ENCODE results near the gene SERPINB10.

The SERPINB10 gene

GRCh38 chr18:63907664-63908063 lies at the start of gene SERPINB10:
Gene SERPINB10, plus strand, starts transcription at chr18:63907958. Its CDS starts 7,553 bp downstream, at chr18:63915511.
- DNase-seq (ENCODE audit: low read depth in 1 of 2, low spot score in 1 of 2) = no peak

GRCh38 chr18:63858456-63858855 lies 49.3 kb upstream of the SERPINB10 start:
- DNase-seq (ENCODE audit: low read depth in 1 of 2, low spot score in 1 of 2) = no peak

- no peak for DNase-seq (ENCODE audit: low read depth in 1 of 2, low spot score in 1 of 2)
These were observed 47.8 kb upstream of the SERPINB10 start for GRCh38 chr18:63859781-63860475.

- DNase-seq (ENCODE audit: low read depth in 1 of 2, low spot score in 1 of 2) = no peak
These were observed 47.2 kb upstream of the SERPINB10 start for GRCh38 chr18:63860531-63860930.

- no peak for DNase-seq (ENCODE audit: low read depth in 1 of 2, low spot score in 1 of 2)
These were observed 40.2 kb upstream of the SERPINB10 start for GRCh38 chr18:63867368-63868125.

- DNase-seq (ENCODE audit: low read depth in 1 of 2, low spot score in 1 of 2) = no peak
These were observed 39.2 kb upstream of the SERPINB10 start for GRCh38 chr18:63868546-63868945.

GRCh38 chr18:63869374-63869773 lies 38.4 kb upstream of the SERPINB10 start:
- DNase-seq (ENCODE audit: low read depth in 1 of 2, low spot score in 1 of 2) = no peak

GRCh38 chr18:63869851-63870250 lies 37.9 kb upstream of the SERPINB10 start:
- no peak for DNase-seq (ENCODE audit: low read depth in 1 of 2, low spot score in 1 of 2)

- DNase-seq (ENCODE audit: low read depth in 1 of 2, low spot score in 1 of 2) = no peak
These were observed 35.9 kb upstream of the SERPINB10 start for GRCh38 chr18:63871836-63872235.

- no peak for DNase-seq (ENCODE audit: low read depth in 1 of 2, low spot score in 1 of 2)
These were observed 35.2 kb upstream of the SERPINB10 start for GRCh38 chr18:63872586-63872985.

GRCh38 chr18:63878343-63878742 lies 29.4 kb upstream of the SERPINB10 start:
- no peak for DNase-seq (ENCODE audit: low read depth in 1 of 2, low spot score in 1 of 2)

GRCh38 chr18:63878925-63879324 lies 28.8 kb upstream of the SERPINB10 start:
- no peak for DNase-seq (ENCODE audit: low read depth in 1 of 2, low spot score in 1 of 2)

GRCh38 chr18:63879709-63880108 lies 28.0 kb upstream of the SERPINB10 start:
- no peak for DNase-seq (ENCODE audit: low read depth in 1 of 2, low spot score in 1 of 2)

- no peak for DNase-seq (ENCODE audit: low read depth in 1 of 2, low spot score in 1 of 2)
These were observed 25.9 kb upstream of the SERPINB10 start for GRCh38 chr18:63881851-63882250.

- no peak for DNase-seq (ENCODE audit: low read depth in 1 of 2, low spot score in 1 of 2)
These were observed 25.2 kb upstream of the SERPINB10 start for GRCh38 chr18:63882333-63883141.

- no peak for DNase-seq (ENCODE audit: low read depth in 1 of 2, low spot score in 1 of 2)
These were observed 24.1 kb upstream of the SERPINB10 start for GRCh38 chr18:63883617-63884016.

- no peak for DNase-seq (ENCODE audit: low read depth in 1 of 2, low spot score in 1 of 2)
These were observed 20.3 kb upstream of the SERPINB10 start, which contains the start of gene SERPINB2 for GRCh38 chr18:63887424-63887823. Gene SERPINB2, plus strand, starts transcription at chr18:63887705. Its CDS starts 3,740 bp downstream, at chr18:63891445.

- DNase-seq (ENCODE audit: low read depth in 1 of 2, low spot score in 1 of 2) = no peak
These were observed 19.1 kb upstream of the SERPINB10 start for GRCh38 chr18:63888470-63889190.

- DNase-seq (ENCODE audit: low read depth in 1 of 2, low spot score in 1 of 2) = no peak
These were observed 18.1 kb upstream of the SERPINB10 start for GRCh38 chr18:63889626-63890025.

- DNase-seq (ENCODE audit: low read depth in 1 of 2, low spot score in 1 of 2) = no peak
These were observed 17.4 kb upstream of the SERPINB10 start for GRCh38 chr18:63890237-63890949.

Data from stimulated activated CD4-positive, alpha-beta T cell treated with anti-CD3 and anti-CD28 coated beads, Interleukin-15, amount 100 ng/mL, for 1 hour (primary cell).